Measurements from ENCODE around the gene PARP14.

Gene PARP14

GRCh38 chr3:122773944-122774509 lies 93.4 kb downstream of the PARP14 start:
- H3K27ac ChIP-seq: no peak overlapping the region
- H3K4me2 ChIP-seq (ENCODE audit: low read length): no peak overlapping the region
- H3K4me1 ChIP-seq: no peaks in the 10 kb centered on the region
- H3K27me3 ChIP-seq (ENCODE audit: control insufficient read depth, insufficient read depth, low read length): no peaks in the 10 kb centered on the region
- TF ChIP-seq CTCF (IDR thresholded peaks at IDR 0.05): no peak
- no peak overlapping the region for H3K9ac ChIP-seq
- no peaks in the 10 kb centered on the region for H3K9me3 ChIP-seq (ENCODE audit: control insufficient read depth, low read length)
- no peak overlapping the region for H3K4me3 ChIP-seq (ENCODE audit: low read depth, low read length)
- no peaks in the 10 kb centered on the region for H3K79me2 ChIP-seq
- no peak overlapping the region for H2AFZ ChIP-seq
- H3K36me3 ChIP-seq (ENCODE audit: control insufficient read depth, insufficient read depth, low read length): no peaks in the 10 kb centered on the region

GRCh38 chr3:122774564-122774963 lies 93.9 kb downstream of the PARP14 start:
- Histone ChIP-seq H3K4me1 (no peaks in the 10 kb centered on the region), H3K4me3 (ENCODE audit: low read depth, low read length) (no peak overlapping the region), H3K9ac (no peak overlapping the region), H3K27ac (no peak overlapping the region), H3K36me3 (ENCODE audit: control insufficient read depth, insufficient read depth, low read length) (no peaks in the 10 kb centered on the region), H3K79me2 (no peaks in the 10 kb centered on the region), H3K9me3 (ENCODE audit: control insufficient read depth, low read length) (no peaks in the 10 kb centered on the region), H3K27me3 (ENCODE audit: control insufficient read depth, insufficient read depth, low read length) (no peaks in the 10 kb centered on the region), H3K4me2 (ENCODE audit: low read length) (no peak overlapping the region), H2AFZ (no peak overlapping the region)
- no peak for TF ChIP-seq CTCF (IDR thresholded peaks at IDR 0.05)

GRCh38 chr3:122776675-122777468 lies 96.2 kb downstream of the PARP14 start:
- no peaks in the 10 kb centered on the region for H3K4me1 ChIP-seq
- no peak overlapping the region for H3K27ac ChIP-seq
- H3K4me3 ChIP-seq (ENCODE audit: low read depth, low read length): no peak overlapping the region
- TF ChIP-seq CTCF (IDR thresholded peaks at IDR 0.05): no peak
- H3K36me3 ChIP-seq (ENCODE audit: control insufficient read depth, insufficient read depth, low read length): no peaks in the 10 kb centered on the region
- no peaks in the 10 kb centered on the region for H3K79me2 ChIP-seq
- no peaks in the 10 kb centered on the region for H3K9me3 ChIP-seq (ENCODE audit: control insufficient read depth, low read length)
- H3K9ac ChIP-seq: no peak overlapping the region
- H2AFZ ChIP-seq: no peak overlapping the region
- H3K27me3 ChIP-seq (ENCODE audit: control insufficient read depth, insufficient read depth, low read length): no peaks in the 10 kb centered on the region
- no peak overlapping the region for H3K4me2 ChIP-seq (ENCODE audit: low read length)

- no peak overlapping the region for H3K9ac ChIP-seq
- no peak for TF ChIP-seq CTCF (IDR thresholded peaks at IDR 0.05)
- H3K27me3 ChIP-seq (ENCODE audit: control insufficient read depth, insufficient read depth, low read length): no peaks in the 10 kb centered on the region
- no peak overlapping the region for H3K27ac ChIP-seq
- H2AFZ ChIP-seq: no peak overlapping the region
- no peak overlapping the region for H3K4me3 ChIP-seq (ENCODE audit: low read depth, low read length)
- H3K4me1 ChIP-seq: no peaks in the 10 kb centered on the region
- H3K9me3 ChIP-seq (ENCODE audit: control insufficient read depth, low read length): no peaks in the 10 kb centered on the region
- H3K79me2 ChIP-seq: no peaks in the 10 kb centered on the region
- no peaks in the 10 kb centered on the region for H3K36me3 ChIP-seq (ENCODE audit: control insufficient read depth, insufficient read depth, low read length)
- no peak overlapping the region for H3K4me2 ChIP-seq (ENCODE audit: low read length)
Measured at GRCh38 chr3:122777563-122777962, 96.9 kb downstream of the PARP14 start.

All from parathyroid adenoma (tissue), 2 donors.